ENCODE results near the gene SLC38A8.

The SLC38A8 gene

DNA sequence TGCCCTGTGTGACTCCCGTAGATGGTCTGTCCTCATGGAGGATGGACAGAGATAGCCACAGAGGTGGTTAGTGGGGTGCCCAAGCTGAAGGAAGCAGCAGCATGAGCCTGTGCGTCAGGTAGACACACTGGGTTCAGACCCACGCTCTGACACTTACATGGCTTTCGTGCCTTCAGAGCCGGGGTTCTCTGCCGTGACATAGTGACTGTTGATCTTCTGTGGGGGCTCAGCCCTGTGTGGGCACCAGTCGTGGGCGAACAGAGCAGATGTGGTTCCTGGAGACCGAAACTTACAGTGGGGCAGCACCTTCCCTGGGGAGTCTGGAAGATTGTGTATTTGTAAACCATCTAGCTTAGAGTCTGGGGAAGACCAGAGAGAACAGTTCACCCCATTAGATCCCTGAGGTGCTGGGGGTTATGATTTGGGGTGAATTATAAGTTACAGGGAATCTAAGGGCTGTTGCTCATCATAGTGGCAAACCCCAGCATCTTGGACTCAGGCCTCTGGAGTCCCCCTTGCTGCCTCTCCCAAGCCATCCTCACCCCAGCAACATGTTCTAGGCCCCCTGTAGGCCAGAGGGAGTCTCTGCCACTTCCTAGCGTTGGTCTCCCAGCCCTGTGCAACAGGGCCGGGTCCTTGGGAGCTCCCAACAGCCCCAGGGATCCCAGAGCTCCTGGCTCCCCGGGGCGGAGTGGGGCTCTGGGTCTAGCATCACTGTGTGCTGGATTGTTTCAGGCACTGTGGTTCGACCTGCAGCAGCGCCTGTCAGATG lies 45.9 kb downstream of the SLC38A8 start:
- DNase-seq (ENCODE audit: low read depth), result no peak

DNA sequence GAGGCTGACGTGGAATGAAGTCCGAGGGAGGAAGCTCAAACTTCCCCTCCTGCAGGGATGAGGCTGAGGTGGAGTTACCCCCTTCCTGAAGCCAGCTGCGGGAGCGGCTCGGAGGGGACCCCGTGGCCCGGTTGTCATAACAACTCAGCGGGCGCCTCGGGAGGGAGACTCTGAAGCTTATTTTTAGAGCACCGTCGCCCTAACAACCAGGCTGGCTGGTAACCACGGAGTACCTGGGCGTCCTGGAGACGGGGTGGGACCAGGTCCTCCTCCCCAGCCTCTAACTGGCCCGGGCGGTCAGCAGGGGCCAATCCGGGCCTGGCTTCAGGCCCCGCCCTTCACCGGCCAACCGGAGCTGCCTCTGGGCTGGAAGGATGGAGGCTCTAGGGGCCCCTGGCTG lies 46.8 kb downstream of the SLC38A8 start:
- DNase-seq (ENCODE audit: low read depth), result no peak

DNA sequence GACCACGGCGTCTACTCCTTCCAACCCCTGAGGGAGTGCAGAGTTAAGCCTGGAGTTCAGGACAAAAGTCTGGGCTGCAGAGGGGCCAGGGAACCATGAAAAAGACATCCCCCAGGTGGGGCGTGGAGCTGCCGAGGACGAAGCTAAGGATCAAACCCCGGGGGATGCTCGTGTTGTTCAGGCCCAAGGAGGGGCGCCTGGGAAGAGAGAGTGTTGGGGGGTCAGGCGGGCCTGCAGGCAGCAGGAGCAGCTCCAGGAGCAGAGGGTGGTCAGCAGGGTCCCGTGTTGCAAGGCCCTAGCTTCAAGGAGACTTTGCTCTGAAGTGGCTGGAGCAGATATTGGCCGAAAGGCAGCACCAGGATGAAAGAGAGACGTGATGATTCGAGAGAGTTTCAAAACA lies 47.9 kb downstream of the SLC38A8 start:
- DNase-seq (ENCODE audit: low read depth), result no peak

DNA sequence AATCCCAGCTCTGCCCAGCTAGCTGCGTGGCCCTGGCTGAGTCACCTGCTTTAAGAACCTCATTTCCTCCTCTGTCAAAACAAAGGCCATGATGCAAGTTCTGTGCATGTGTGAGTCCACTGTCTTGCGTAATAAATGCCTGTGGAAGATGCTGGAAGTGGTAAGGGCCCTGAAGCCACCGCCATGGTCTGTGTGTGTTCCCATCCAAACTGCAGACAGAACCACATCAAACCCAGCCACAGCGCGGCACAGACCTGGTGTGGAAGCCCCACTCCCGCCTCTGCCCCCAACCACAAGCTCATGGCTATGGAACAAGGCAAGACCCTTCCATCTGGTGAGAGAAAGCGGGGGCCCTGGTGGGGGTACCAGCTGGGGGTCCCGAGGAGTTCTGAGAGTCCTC lies 48.5 kb downstream of the SLC38A8 start:
- DNase-seq (ENCODE audit: low read depth), result no peak

DNA sequence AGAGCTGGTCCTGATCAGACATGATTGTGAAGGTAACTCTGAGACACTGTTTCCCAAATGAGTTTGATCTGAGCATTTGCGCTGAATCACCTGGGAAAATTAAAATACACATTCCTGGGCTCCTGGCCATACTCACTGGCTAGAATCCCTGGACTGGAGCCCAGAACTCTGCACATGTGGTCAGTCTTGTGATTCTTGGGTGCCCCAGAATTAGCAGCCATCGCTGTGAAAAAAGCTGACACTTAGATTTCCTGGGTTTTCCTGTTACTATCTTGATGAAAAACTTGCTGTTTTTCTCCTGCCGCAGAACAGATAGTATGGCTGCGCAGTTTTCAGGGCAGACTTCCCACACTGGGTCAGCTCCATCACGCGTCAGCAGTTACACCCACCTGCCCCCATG lies 50.0 kb downstream of the SLC38A8 start:
- DNase-seq (ENCODE audit: low read depth), result no peak

DNA sequence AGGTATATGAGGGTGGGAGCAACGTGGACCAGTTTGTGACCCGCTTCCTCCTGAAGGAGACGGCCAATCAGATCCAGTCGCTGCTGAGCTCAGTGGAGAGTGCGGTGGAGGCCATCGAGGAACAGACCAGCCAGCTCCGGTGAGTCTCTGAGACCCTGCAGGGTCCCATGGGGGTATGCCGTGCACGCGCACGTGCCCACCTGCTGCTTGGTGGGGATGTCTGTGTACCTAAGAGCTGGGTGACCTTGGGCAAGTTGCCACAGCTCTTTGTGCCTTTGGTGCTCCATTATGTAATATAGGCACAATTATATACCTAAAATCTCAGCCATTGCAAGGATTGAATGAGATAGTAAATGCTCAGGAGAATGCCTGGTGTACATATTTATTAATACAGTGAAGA lies 52.1 kb downstream of the SLC38A8 start:
- no peak for DNase-seq (ENCODE audit: low read depth)

DNA sequence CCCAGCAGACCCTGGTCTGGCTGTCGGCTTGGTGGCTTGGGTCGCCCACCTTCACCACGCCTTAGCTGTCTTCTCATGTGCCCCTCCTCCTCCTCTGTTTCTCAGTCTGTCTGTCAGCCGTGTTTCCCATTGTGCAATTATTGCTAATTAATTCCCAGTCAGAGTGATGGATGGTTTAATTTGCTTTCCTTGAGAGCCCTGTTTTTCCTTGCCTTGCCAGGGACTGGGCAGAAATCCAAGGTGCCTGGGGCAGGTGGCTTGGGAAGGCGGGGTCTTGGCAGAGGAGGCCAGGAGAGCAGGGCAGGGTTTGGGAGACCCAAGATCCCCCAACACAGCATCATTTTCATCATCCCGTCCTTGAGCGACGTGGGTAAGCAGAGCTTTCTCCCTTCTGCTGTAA lies 53.3 kb downstream of the SLC38A8 start:
- DNase-seq (ENCODE audit: low read depth), result no peak

DNA sequence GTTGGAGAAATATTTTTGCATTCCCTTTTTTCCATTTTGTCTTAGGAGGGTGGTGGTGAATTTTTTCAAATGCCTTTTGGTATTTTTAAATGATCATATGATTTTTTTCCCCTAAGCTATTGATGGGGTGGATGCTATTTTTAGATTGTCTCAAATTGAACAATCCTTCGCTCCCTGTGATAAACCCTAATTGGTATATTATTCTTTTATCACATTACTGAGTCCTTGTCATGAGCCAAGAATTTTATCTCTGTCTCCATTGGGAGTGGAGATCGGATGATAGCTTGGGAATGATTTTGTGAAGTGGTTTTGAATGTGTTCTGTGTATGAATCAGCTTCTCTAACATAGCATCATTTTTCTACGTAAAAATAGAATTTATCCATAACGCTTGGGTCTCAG lies 59.1 kb downstream of the SLC38A8 start:
- no peak for DNase-seq (ENCODE audit: low read depth)

DNA sequence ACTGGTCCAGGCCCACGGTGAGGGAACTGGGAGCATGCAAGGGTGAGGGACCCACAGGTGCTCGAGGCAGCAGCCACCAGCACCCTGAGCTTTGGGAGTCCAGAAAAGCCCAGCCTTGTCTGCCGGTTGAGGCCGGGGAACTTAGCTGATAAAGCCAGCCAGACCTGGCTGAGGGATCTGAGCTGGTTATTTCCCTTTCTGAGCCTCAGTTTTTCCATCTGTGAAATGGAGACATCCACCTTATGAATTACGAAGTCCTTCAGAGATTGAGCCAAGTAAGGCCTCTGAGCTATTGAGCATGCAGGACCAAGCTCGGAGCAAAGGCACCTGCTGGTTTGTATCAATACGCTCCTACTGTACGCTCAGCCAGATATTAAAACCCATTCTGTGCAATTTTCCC lies 60.8 kb downstream of the SLC38A8 start:
- DNase-seq (ENCODE audit: low read depth), result no peak

DNA sequence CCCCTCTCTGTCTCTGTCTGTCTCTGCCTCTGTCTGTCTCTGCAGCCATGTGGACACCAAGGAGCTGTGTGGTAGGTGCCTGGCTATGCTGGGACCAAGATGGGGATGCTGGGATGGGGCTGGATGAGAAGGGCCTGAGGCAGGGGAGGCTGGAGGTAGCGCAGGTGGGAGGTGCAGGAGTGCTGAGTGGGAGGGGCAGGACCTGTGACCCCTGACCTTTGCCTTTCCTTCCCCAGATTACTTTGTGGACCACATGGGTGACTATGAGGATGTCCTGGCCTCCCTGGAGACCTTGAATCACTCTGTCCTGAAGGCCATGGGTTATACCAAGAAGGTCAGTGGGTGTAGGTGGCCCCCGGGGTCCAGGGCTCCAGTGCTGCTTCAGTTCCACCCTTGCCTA lies 61.8 kb downstream of the SLC38A8 start:
- no peak for DNase-seq (ENCODE audit: low read depth)

DNA sequence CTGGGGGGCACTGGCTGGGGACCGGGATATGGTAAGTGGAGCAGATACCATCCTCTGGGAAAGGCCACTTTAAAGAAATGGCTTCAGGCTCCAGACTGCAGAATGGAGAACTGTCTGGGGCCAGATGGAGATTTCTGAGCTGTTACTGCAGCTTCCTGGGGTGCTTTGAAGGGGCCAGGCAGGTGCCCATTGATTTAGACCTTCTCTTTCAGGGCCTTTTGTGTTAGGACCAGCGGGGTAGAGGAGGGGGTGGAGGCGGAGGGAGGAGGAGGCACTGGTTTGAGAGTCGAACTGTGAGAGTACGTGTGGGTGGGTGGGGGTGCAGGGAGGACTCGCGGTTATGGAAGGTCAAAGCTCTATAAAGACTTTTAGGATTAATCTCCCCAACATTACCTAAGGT lies 63.2 kb downstream of the SLC38A8 start:
- no peak for DNase-seq (ENCODE audit: low read depth)

DNA sequence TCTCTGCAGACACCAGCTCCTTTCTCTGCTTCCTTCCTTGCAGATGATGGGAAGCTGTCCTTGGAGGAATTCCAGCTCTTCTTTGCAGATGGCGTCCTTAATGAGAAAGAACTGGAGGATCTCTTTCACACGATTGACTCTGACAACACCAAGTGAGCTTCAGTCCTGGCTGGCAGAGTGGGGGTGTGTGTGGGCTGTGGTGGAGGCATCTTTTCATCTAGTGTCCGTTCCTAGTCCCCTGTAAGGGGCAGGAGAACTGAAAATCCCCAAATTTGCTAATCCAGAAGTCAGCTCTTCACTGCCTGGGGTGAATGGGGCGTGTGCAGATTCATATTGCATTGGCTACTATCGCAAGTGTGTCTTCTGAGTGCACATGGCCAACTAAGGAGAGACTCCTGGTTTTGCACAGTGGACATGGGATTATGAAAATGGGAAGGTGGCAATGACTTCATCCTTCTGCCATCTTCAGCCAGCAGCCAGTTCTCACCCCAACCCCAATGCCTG lies 64.1 kb downstream of the SLC38A8 start:
- DNase-seq (ENCODE audit: low read depth), result no peak

DNA sequence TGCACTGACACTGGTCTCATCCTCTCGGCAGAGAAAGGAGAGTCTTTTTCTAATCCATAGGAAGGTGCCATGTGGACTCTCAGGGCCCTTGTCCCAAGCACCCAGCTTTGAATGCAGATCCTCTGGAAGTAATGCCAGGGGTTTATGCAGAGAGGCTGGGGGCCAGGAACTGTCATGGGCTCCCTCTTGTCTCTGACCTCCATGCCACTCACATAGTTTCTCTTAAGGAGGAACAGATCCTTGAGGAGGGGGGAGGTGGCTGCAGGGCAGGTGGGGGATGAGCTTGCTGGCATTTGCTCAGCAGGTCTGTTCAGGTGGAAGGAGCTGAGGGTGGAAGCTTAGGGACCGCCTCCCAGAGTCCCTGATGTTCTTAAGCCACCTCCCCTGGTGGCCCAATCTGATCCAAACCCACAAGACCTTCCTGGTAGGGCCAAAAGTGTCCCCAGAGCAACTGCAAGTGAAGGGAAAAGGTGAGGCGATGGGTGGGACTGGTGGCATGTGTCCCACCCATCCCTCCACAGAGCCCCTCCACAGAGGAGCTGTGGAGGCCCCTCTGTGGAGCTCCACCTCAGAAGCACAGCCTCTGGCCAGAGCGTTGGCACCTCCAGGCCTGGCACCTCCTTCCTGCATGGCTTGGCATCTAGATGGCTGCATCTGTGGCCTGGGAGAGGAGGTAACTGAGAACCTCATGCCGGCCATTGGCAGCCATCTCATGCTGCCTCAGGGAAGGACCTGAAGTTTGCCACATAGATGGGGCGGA lies 65.4 kb downstream of the SLC38A8 start:
- no peak for DNase-seq (ENCODE audit: low read depth)

DNA sequence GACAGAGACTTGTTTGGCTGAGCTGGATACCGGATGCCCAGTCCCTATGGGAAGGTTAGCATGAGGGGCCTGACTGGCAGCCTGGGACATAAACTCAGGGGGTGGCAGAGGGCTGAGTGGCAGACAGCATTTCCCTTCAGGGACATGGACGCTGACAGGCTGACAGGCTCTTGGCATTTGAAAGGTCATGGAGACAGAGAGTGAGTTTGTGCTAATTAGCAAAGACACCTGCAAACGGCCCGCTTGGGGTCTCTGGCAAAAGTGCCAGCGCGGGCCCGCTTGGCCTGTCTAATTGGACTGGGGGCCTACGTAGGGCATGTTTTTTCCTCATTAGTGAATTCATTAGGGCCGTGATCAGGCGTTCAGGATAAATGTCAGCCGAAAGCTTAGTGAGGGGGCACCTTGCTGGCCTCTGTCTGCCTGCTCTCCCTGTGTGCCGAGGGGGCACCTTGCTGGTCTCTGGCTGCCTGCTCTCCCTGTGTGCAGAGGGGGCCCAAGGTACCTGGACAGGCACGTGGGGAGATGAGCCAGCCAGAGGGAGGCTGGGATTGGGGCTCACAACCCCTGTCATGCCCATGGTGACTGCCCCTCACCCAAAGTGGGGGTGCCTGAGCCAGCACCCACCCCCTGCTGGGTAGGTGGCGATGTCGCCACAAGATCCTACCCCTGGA lies 66.9 kb downstream of the SLC38A8 start:
- DNase-seq (ENCODE audit: low read depth), result no peak

DNA sequence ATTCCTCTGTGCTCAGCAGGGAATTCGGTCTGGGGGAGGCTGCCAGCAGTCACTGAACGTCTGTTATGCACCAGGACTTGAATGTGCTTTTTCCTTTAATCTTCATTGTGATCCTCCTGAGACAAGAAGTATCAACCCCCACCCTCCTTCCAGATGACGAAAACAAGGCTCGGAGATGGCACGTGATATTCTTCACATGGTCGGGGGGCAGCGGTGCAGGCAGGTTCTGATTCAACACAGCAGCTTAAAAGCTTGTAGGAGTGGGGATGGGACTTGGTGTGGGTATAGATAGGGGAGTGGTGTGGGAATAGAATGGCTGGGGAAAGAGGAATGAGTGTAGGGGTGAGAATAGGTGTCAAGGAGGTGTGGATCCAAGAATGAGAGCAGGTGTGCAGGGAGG lies 68.1 kb downstream of the SLC38A8 start:
- DNase-seq (ENCODE audit: low read depth), result no peak

DNA sequence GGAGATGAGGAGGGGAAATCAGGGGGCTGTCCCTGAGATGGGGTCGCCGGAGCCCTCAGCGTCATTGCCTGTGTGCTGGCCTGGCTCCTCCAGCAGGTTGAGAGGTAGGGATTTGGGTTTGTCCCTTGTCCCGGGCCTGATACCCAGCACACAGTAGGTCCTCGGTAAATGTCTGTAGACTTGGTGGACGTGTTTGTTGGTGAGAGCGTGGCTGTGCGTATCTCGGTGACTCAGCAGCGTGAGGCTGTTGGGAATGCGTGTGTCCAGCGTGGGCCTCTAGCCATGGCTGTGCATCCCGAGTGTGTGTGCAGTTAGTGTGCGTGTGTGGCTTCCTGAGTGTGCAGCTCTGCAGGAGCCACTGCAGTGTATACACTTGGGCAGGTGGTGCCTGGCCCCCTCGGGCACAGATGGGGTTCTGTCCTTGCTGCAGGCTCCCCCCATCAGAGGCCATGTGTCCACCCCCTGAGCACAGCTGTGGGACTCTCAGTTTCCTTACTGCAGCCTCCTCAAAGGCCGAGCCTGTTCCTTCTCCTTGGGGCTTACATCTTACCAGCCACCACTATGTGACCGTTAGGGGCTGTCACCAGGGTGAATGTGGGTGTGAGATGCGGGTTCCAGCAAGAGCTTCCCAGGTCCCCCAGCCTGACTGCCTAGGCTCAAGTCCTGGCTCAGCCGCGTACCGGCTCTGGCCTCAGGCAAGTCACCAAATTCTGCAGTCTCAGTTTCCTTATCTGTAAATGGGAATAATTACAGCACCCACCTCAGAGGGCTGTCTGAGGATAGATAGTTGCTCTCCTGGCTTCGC lies 68.8 kb downstream of the SLC38A8 start:
- DNase-seq (ENCODE audit: low read depth), result no peak

DNA sequence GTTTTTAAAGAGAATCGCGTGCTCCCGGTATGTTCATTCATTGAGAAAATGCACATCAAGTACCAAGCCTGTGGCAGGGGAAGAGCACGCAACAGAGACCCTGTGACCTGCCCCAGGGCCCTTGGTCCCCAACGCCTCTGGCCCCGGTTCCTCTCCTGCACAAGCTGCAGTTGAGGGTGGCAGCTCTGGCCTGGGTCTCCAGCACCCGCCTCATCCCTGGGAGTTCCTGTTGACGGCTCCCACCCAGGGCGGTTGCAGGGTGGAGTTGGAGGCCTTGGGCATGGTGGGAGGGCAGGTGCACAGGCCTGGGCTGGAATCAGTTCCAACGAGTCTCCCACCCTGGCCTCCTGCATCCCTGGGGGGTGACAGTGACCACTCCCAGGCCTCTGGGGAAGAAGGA lies 69.5 kb downstream of the SLC38A8 start:
- DNase-seq (ENCODE audit: low read depth), result no peak

DNA sequence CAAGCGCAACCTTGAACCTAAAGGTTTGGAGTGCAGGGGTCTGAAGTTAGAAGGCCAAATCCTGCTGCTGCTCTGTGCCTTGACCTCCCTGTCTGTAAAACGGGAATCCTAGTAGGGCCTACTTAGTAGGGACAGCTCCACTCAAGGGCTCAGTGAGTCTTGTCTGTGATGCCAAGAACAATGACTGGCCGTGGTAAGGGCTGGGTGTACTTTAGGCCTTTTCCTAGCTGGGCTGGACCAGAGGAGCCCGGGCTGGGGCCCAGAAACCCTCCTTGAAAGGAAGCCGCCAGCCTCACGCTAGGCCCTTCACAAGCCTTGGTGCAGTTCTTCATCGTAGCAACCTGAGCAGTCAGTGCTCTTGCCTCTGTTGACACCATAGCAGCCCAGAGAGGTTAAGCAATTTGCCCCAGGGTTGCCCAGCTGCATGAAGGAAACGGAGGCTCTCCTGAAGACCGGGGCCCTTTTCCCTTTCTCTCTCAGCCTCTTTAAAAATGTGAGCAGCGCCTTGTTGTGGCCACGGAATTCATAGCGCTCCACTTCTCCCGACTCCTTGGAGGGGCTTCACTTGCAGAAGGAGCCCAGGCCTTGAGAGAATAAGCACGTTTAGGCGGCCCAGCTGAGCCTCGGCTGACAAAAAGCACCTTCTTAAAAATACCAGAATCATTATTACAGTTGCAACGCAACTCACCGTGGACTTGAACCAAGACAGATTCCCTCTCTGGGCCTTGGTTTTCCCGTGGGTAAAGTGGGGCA lies 70.2 kb downstream of the SLC38A8 start:
- no peak for DNase-seq (ENCODE audit: low read depth)

DNA sequence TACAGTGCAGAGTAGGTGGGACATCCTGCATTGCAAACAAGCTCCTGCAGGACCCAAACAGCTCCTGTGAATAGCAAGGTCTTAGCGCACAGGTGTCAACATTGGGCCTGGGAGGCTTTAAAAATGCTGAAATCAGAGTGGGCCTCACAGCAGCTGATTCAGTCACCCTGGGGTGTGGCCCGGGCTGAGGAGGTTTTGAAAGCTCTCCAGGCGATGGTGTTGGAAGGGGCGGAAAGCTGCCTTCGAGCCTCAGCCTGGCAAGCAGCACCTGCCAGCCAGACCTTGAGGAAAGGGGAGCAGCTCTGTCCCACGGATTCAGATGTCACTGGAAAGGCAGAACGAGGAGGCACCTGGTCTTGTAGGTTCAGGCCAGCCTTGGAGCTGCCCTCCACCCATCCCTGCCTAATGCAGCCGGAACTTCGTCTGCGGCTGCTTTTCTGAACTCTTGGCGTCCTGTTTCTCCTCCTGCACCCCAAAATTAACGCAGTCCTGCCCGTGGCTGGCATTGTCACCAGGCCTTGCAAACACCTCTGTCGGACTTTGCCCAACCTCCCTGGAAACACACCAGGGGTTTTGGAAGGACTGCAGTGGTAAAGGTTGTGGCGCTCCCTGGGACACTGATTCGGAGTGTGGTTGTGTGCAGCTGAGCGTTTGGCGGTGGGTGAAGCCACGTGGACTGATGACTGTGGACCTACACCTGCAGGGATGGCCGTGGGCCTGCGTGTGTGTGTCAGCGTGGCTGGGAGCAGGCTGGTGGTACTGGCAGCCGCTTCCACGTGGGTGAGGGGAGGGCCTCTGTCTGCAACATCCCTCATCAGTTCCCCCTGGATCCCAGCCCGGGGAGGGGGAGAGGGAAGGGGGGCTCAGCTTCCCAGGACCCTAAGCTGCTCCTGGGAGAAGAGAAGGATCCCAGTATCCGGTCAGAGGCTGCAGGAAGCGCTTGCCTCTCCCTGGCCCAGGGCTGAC lies 71.1 kb downstream of the SLC38A8 start:
- DNase-seq (ENCODE audit: low read depth), result no peak

DNA sequence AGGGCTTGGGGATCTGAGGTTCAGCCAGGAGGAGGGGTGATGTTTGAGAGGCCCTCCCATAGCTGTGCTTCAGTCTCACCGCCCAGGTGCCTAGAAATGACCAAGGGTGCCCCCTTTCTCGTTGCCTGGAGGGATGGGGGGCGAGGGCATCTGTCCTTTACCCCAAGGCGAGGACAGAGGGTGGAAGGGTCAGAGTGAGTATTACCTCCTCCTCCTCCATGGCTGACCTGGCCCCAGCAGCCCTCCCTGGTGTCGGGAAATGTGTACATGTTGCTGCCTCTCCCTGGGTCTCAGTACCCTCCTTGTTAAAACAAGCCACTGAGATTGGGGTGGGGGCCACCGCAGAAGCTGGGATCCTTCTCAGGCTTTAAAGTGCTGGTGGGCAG lies 72.2 kb downstream of the SLC38A8 start:
- no peak for DNase-seq (ENCODE audit: low read depth)

Measured in activated gamma-delta T cell treated with anti-CD3 and anti-CD28 coated beads, Interleukin-2, amount 50 U/mL, for 16 hours (primary cell).